ENCODE measurements around the gene NPC1L1. TPM values are rescaled to one million over a fixed set of nuclear protein-coding genes. Genes with fewer than 3 reads are reported as not detected.
"Not testable (repeated sequence)": the region's sequence is repeated elsewhere in the genome, so short reads cannot be mapped to it uniquely, and the experiment has no call there.

Gene NPC1L1
- total and polyA plus RNA-seq, 10 of the 15 experiments (the other 5 are each of a cell fraction or from before 2014, with no cell fraction given), result 0.01 to 0.90 TPM; not detected in 8

GRCh38 chr7:44563171-44563679 lies 22.1 kb upstream of the NPC1L1 start:
- RAD21 ChIA-PET (ENCODE audit: unreplicated experiment), result no interaction called here
- H3K4me2 ChIP-seq (ENCODE audit: control insufficient read depth, insufficient read depth), result no peak overlapping the region
- H3K4me3 ChIP-seq, result no peak overlapping the region
- no peak overlapping the region for H2AFZ ChIP-seq (ENCODE audit: control insufficient read depth, low read depth, low read length)
- no peaks in the 10 kb centered on the region for H3K9me3 ChIP-seq (replicated peaks; ENCODE audit: control insufficient read depth, insufficient read depth, low read length)
- CTCF ChIA-PET, result interaction anchor here (3.0 to 3.4 kb wide), 2 partner anchors 15 to 215 kb away, joined by 10 to 21 read pairs; no protein-coding TSS in a partner anchor
- intact Hi-C loops (cut with micrococcal nuclease; ENCODE audit: unreplicated experiment) (no loop called here), in situ Hi-C loops (cut with MboI) (no loop called here)
- SMC1A ChIA-PET (ENCODE audit: uncharacterized antibody, unreplicated experiment), result no interaction called here
- no peak overlapping the region for H3K9ac ChIP-seq (ENCODE audit: control insufficient read depth, insufficient read depth, low read length)
- FAIRE-seq, result no peak
- WGBS (ENCODE audit: insufficient coverage, insufficient replicate concordance, low lambda C conversion rate, missing lambda C conversion rate), result 90% methylated on average over 3 of the region's 3 CpGs
- H3K79me2 ChIP-seq (ENCODE audit: control insufficient read depth, insufficient read depth, low read length), result no peaks in the 10 kb centered on the region
- no peak for ATAC-seq
- no TSS peak for BruUV-seq (replicated peaks)
- H3K4me1 ChIP-seq (ENCODE audit: control insufficient read depth, insufficient read depth, low read length), result no peaks in the 10 kb centered on the region
- H3K27me3 ChIP-seq (replicated peaks in 1 of 2; ENCODE audit: control insufficient read depth in 2 of 2, insufficient read depth in 2 of 2, low read length in 1 of 2), result no peaks in the 10 kb centered on the region
- H3K36me3 ChIP-seq (ENCODE audit: control insufficient read depth in 2 of 2, insufficient read depth in 2 of 2, low read length in 1 of 2), result peaks cover 21 to 32% of the 10 kb centered on the region in 2 experiments
- no peak overlapping the region for H3K27ac ChIP-seq (ENCODE audit: control insufficient read depth, insufficient read depth)
- peaks cover 2% of the 10 kb centered on the region; the same call in 1 of the 2 replicates for H4K20me1 ChIP-seq (ENCODE audit: control insufficient read depth, insufficient read depth)
- DNase-seq (ENCODE audit: low read depth, low spot score), result no peak
- TF ChIP-seq, protein P1, sequence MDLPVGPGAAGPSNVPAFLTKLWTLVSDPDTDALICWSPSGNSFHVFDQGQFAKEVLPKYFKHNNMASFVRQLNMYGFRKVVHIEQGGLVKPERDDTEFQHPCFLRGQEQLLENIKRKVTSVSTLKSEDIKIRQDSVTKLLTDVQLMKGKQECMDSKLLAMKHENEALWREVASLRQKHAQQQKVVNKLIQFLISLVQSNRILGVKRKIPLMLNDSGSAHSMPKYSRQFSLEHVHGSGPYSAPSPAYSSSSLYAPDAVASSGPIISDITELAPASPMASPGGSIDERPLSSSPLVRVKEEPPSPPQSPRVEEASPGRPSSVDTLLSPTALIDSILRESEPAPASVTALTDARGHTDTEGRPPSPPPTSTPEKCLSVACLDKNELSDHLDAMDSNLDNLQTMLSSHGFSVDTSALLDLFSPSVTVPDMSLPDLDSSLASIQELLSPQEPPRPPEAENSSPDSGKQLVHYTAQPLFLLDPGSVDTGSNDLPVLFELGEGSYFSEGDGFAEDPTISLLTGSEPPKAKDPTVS (IDR thresholded peaks at IDR 0.05; ENCODE audit: low read depth, low read length), result no peak
- no peak for TF ChIP-seq E4F1 (IDR thresholded peaks at IDR 0.05; ENCODE audit: borderline replicate concordance, partially characterized antibody)
- TF ChIP-seq JUND (IDR thresholded peaks at IDR 0.05; ENCODE audit: low read depth, low read length), result no peak
- TF ChIP-seq KLF5 (IDR thresholded peaks at IDR 0.05; ENCODE audit: partially characterized antibody), result no peak
- peak; percentile 33; the same call in 1 of the 2 replicates for TF ChIP-seq POLR2AphosphoS5 (IDR thresholded peaks at IDR 0.05; ENCODE audit: low read length)
- 0 out of 2 replicates have a peak, but pooled peaks have one; percentile 19 for TF ChIP-seq POLR2AphosphoS2 (IDR thresholded peaks at IDR 0.05; ENCODE audit: low read depth, low read length)
- TF ChIP-seq RCOR1 (conservative IDR thresholded peaks at IDR 0.05; ENCODE audit: low read depth, low read length), result no peak
- no peak for TF ChIP-seq STAT1 (conservative IDR thresholded peaks at IDR 0.05)
- TF ChIP-seq BCLAF1 (IDR thresholded peaks at IDR 0.05), result no peak
- peak; percentile 78 for TF ChIP-seq POLR2A (IDR thresholded peaks at IDR 0.05; ENCODE audit: low read depth, low read length)
- POLR2A ChIA-PET, result interaction anchor here (1.1 kb wide), 1 partner anchor 10 kb away, joined by 3 read pairs; no protein-coding TSS in a partner anchor

- H3K36me3 ChIP-seq (ENCODE audit: control insufficient read depth in 2 of 2, insufficient read depth in 2 of 2, low read length in 1 of 2), result peaks cover 18 to 26% of the 10 kb centered on the region in 2 experiments
- POLR2A ChIA-PET; DNase-seq (ENCODE audit: low read depth, low spot score); intact Hi-C loops (cut with micrococcal nuclease; ENCODE audit: unreplicated experiment); H3K4me3 ChIP-seq; H3K9ac ChIP-seq (ENCODE audit: control insufficient read depth, insufficient read depth, low read length); in situ Hi-C loops (cut with MboI); H4K20me1 ChIP-seq (ENCODE audit: control insufficient read depth, insufficient read depth); H3K9me3 ChIP-seq (replicated peaks; ENCODE audit: control insufficient read depth, insufficient read depth, low read length); H3K79me2 ChIP-seq (ENCODE audit: control insufficient read depth, insufficient read depth, low read length); FAIRE-seq; H3K4me1 ChIP-seq (ENCODE audit: control insufficient read depth, insufficient read depth, low read length); ATAC-seq; H3K4me2 ChIP-seq (ENCODE audit: control insufficient read depth, insufficient read depth); H3K27me3 ChIP-seq (replicated peaks in 1 of 2; ENCODE audit: control insufficient read depth in 2 of 2, insufficient read depth in 2 of 2, low read length in 1 of 2); H2AFZ ChIP-seq (ENCODE audit: control insufficient read depth, low read depth, low read length); BruUV-seq (replicated peaks); CTCF ChIA-PET; H3K27ac ChIP-seq (ENCODE audit: control insufficient read depth, insufficient read depth); RAD21 ChIA-PET (ENCODE audit: unreplicated experiment); SMC1A ChIA-PET (ENCODE audit: uncharacterized antibody, unreplicated experiment): not testable (repeated sequence)
- 100% methylated on average over 8 of the region's 8 CpGs for WGBS (ENCODE audit: insufficient coverage, insufficient replicate concordance, low lambda C conversion rate, missing lambda C conversion rate)
Observed at GRCh38 chr7:44562622-44562962, 21.5 kb upstream of the NPC1L1 start.
